RKO (cell line): Measurements from ENCODE around the gene MTTP.

Experiments used
- DNase-seq: peaks from one replicate; pipeline ENCODE4 v3.0.0-alpha.2; 2016; ENCODE audit warnings: low spot score

Gene MTTP

GRCh38 chr4:99593781-99594641 is 19.4 kb downstream of the MTTP start:
- DNase-seq: no peak

- no peak for DNase-seq
These were observed 20.2 kb downstream of the MTTP start for GRCh38 chr4:99594818-99595217.

GRCh38 chr4:99606716-99607115 is 32.1 kb downstream of the MTTP start:
- DNase-seq: no peak

- no peak for DNase-seq
These were observed 33.8 kb downstream of the MTTP start for GRCh38 chr4:99608417-99608816.

- no peak for DNase-seq
These were observed 36.1 kb downstream of the MTTP start for GRCh38 chr4:99610605-99611175.

GRCh38 chr4:99612281-99612680 is 37.7 kb downstream of the MTTP start:
- peak; percentile 15 for DNase-seq

- no peak for DNase-seq
These were observed 38.1 kb downstream of the MTTP start for GRCh38 chr4:99612704-99613103.

GRCh38 chr4:99614491-99614890 is 39.9 kb downstream of the MTTP start:
- no peak for DNase-seq

- no peak for DNase-seq
These were observed 40.7 kb downstream of the MTTP start for GRCh38 chr4:99615170-99615820.

GRCh38 chr4:99617374-99617773 is 42.8 kb downstream of the MTTP start:
- DNase-seq: no peak

GRCh38 chr4:99622341-99622740 is 47.7 kb downstream of the MTTP start:
- no peak for DNase-seq

- DNase-seq: no peak
These were observed 49.6 kb downstream of the MTTP start for GRCh38 chr4:99624141-99624719.

- DNase-seq: no peak
These were observed 50.7 kb downstream of the MTTP start for GRCh38 chr4:99625369-99625768.

GRCh38 chr4:99628040-99628439 is 53.4 kb downstream of the MTTP start:
- no peak for DNase-seq

- DNase-seq: no peak
These were observed 55.4 kb downstream of the MTTP start for GRCh38 chr4:99629962-99630554.

GRCh38 chr4:99630857-99631360 is 56.3 kb downstream of the MTTP start:
- no peak for DNase-seq

GRCh38 chr4:99633772-99634171 is 59.1 kb downstream of the MTTP start:
- no peak for DNase-seq

GRCh38 chr4:99634742-99635360 is 60.2 kb downstream of the MTTP start:
- DNase-seq: no peak

GRCh38 chr4:99635601-99636000 is 61.0 kb downstream of the MTTP start:
- DNase-seq: peak; percentile 43

- no peak for DNase-seq
These were observed 61.8 kb downstream of the MTTP start for GRCh38 chr4:99636422-99636821.

GRCh38 chr4:99637174-99637573 is 62.5 kb downstream of the MTTP start:
- DNase-seq: no peak

GRCh38 chr4:99640676-99641075 is 66.1 kb downstream of the MTTP start:
- no peak for DNase-seq
